Naive thymus-derived CD8-positive, alpha-beta T cell (primary cell): ENCODE measurements around the gene CAMTA1. TPM values are rescaled to one million over a fixed set of nuclear protein-coding genes. Genes with fewer than 3 reads are reported as not detected.
A peak's percentile ranks its signal among the peaks of the same experiment; 100 is the strongest.

ENCODE experiments used
- ATAC-seq, 2 donors: fragments of 150-1000 bp; cut with Tn5 transposase in 1 of 2; sonication (Bioruptor Pico), chemical (Tn5 transposase) in 1 of 2; 1 replicate in 1 of 2; 2 replicates in 1 of 2; pipeline ENCODE4 v1.10.0; 2021; ENCODE audit warnings: mild to moderate bottlenecking in 2 of 2, moderate library complexity in 2 of 2
- POLR2A ChIA-PET: fragments of 350-600 bp; sonication (Branson Sonifier 250); formaldehyde crosslinking; loops from one replicate; lab custom pipeline; 2021; ENCODE audit warnings: antibody characterized with exemption; lab: Charles Lee
- DNase-seq, 10 donors: peaks; one replicate each; pipeline versions ENCODE4 v3.0.0 to v3.0.0-alpha.2; 2020 to 2022
- H3K27ac Mint-ChIP-seq, 10 donors: one replicate each; pipeline ENCODE4 v1.8.0; 2020 to 2022; ENCODE audit warnings: mild to moderate bottlenecking in 10 of 10, mixed read lengths in 10 of 10, moderate library complexity in 4 of 10, inconsistent platforms in 1 of 10
- H3K27me3 Mint-ChIP-seq, 5 donors: one replicate each; pipeline ENCODE4 v1.8.0; 2021 to 2022; ENCODE audit warnings: mixed read lengths in 5 of 5
- H3K36me3 Mint-ChIP-seq, 3 donors: one replicate each; pipeline ENCODE4 v1.8.0; 2020 to 2022; ENCODE audit warnings: mixed read lengths in 3 of 3, mild to moderate bottlenecking in 2 of 3, inconsistent platforms in 1 of 3
- H3K4me1 Mint-ChIP-seq, 4 donors: one replicate each; pipeline ENCODE4 v1.8.0; 2021 to 2022; ENCODE audit warnings: mixed read lengths in 4 of 4
- H3K4me3 Mint-ChIP-seq, 10 donors: one replicate each; pipeline ENCODE4 v1.8.0; 2020 to 2022; ENCODE audit warnings: mild to moderate bottlenecking in 10 of 10, mixed read lengths in 10 of 10, moderate library complexity in 6 of 10, inconsistent platforms in 1 of 10
- H3K9me3 Mint-ChIP-seq, 9 donors: one replicate each; pipeline ENCODE4 v1.8.0; 2020 to 2022; ENCODE audit warnings: mixed read lengths in 9 of 9, mild to moderate bottlenecking in 3 of 9, inconsistent platforms in 1 of 9, moderate library complexity in 1 of 9
- polyA plus RNA-seq, 3 donors: library from polyadenylated mRNA; unstranded; fragments of 300-500 nt; fragmentation: Illumina TruSeq; gene quantifications; one replicate each; pipeline ENCODE4 v1.2.3, GENCODE V29; 2021
- total RNA-seq, 8 experiments: library from RNA in 2 of 8; stranded (reverse) in 2 of 8; gene quantifications; one replicate each; pipeline ENCODE4 v1.2.3 and lab custom pipeline; 2021 to 2026

Gene CAMTA1
- total and polyA plus RNA-seq, 5 experiments from 2014 or later: 32.6 to 78.3 (median 47.3) TPM

GRCh38 chr1:7025013-7025412, 239.8 kb downstream of the CAMTA1 start:
- Mint-ChIP-seq H3K9me3 (no peaks in the 10 kb centered on the region), H3K4me3 (no peak overlapping the region), H3K36me3 (no peaks in the 10 kb centered on the region), H3K4me1 (no peaks in the 10 kb centered on the region), H3K27ac (peak overlapping the region in 1 of 10 donors; percentile 39), H3K27me3 (peaks cover 0 to 10% (median 4%) of the 10 kb centered on the region in 5 donors)
- POLR2A ChIA-PET: interaction anchor here (0.7 kb wide), 1 partner anchor 825 kb away, joined by 3 read pairs; no protein-coding TSS in a partner anchor
- DNase-seq (no peak), ATAC-seq (no peak)

GRCh38 chr1:7026169-7026568, 240.9 kb downstream of the CAMTA1 start:
- H3K27me3 Mint-ChIP-seq: peaks cover 0 to 7% (median 4%) of the 10 kb centered on the region in 5 donors
- no peaks in the 10 kb centered on the region for H3K4me1 Mint-ChIP-seq
- no peak overlapping the region for H3K4me3 Mint-ChIP-seq
- ATAC-seq: no peak
- POLR2A ChIA-PET: no interaction called here
- H3K27ac Mint-ChIP-seq: no peak overlapping the region
- no peak for DNase-seq
- H3K36me3 Mint-ChIP-seq: no peaks in the 10 kb centered on the region
- H3K9me3 Mint-ChIP-seq: peaks cover 0 to 2% (median 0%) of the 10 kb centered on the region in 9 donors

GRCh38 chr1:7032992-7033391, 247.7 kb downstream of the CAMTA1 start:
- ATAC-seq (no peak), DNase-seq (no peak)
- Mint-ChIP-seq H3K27me3 (peaks cover 0 to 12% (median 4%) of the 10 kb centered on the region in 5 donors), H3K36me3 (peaks cover 0 to 17% (median 3%) of the 10 kb centered on the region in 3 donors), H3K27ac (no peak overlapping the region), H3K9me3 (peaks cover 2 to 34% (median 17%) of the 10 kb centered on the region in 9 donors), H3K4me3 (no peak overlapping the region), H3K4me1 (no peaks in the 10 kb centered on the region)
- POLR2A ChIA-PET: no interaction called here

GRCh38 chr1:7036386-7036785, 251.1 kb downstream of the CAMTA1 start:
- DNase-seq: no peak
- no peak for ATAC-seq
- peaks cover 0 to 17% (median 3%) of the 10 kb centered on the region in 3 donors for H3K36me3 Mint-ChIP-seq
- H3K27me3 Mint-ChIP-seq: peaks cover 0 to 12% (median 4%) of the 10 kb centered on the region in 5 donors
- H3K4me1 Mint-ChIP-seq: no peaks in the 10 kb centered on the region
- H3K27ac Mint-ChIP-seq: no peak overlapping the region
- no peak overlapping the region for H3K4me3 Mint-ChIP-seq
- POLR2A ChIA-PET: no interaction called here
- peaks cover 2 to 30% (median 17%) of the 10 kb centered on the region in 9 donors for H3K9me3 Mint-ChIP-seq

- Mint-ChIP-seq H3K4me1 (no peaks in the 10 kb centered on the region), H3K4me3 (no peak overlapping the region), H3K27me3 (peaks cover 0 to 12% (median 7%) of the 10 kb centered on the region in 5 donors), H3K27ac (no peak overlapping the region), H3K36me3 (no peaks in the 10 kb centered on the region), H3K9me3 (peaks cover 0 to 1% (median 0%) of the 10 kb centered on the region in 9 donors)
- POLR2A ChIA-PET: interaction anchor here (0.7 kb wide), 1 partner anchor 9 kb away, joined by 4 read pairs; no protein-coding TSS in a partner anchor
- DNase-seq (no peak), ATAC-seq (no peak)
Observed at GRCh38 chr1:7039590-7040220, 254.5 kb downstream of the CAMTA1 start.

- no peak overlapping the region for H3K27ac Mint-ChIP-seq
- peaks cover 0 to 11% (median 8%) of the 10 kb centered on the region in 5 donors for H3K27me3 Mint-ChIP-seq
- DNase-seq (no peak), ATAC-seq (no peak)
- no peaks in the 10 kb centered on the region for H3K4me1 Mint-ChIP-seq
- no peaks in the 10 kb centered on the region for H3K9me3 Mint-ChIP-seq
- no peaks in the 10 kb centered on the region for H3K36me3 Mint-ChIP-seq
- H3K4me3 Mint-ChIP-seq: no peak overlapping the region
- POLR2A ChIA-PET: no interaction called here
Observed at GRCh38 chr1:7040969-7041695, 255.9 kb downstream of the CAMTA1 start.

- Mint-ChIP-seq H3K27me3 (peaks cover 0 to 5% (median 3%) of the 10 kb centered on the region in 5 donors), H3K4me3 (no peak overlapping the region), H3K36me3 (no peaks in the 10 kb centered on the region), H3K27ac (no peak overlapping the region), H3K9me3 (no peaks in the 10 kb centered on the region), H3K4me1 (no peaks in the 10 kb centered on the region)
- POLR2A ChIA-PET: interaction anchor here (0.8 kb wide), 1 partner anchor 13 kb away, joined by 3 read pairs; no protein-coding TSS in a partner anchor
- ATAC-seq: no peak
- peak in 3 of 10 donors; percentile 3 to 21 (median 6) for DNase-seq
Observed at GRCh38 chr1:7042322-7043190, 257.3 kb downstream of the CAMTA1 start.

GRCh38 chr1:7043191-7043549, 257.9 kb downstream of the CAMTA1 start:
- peaks cover 0 to 6% (median 4%) of the 10 kb centered on the region in 5 donors for H3K27me3 Mint-ChIP-seq
- DNase-seq: no peak
- H3K36me3 Mint-ChIP-seq: no peaks in the 10 kb centered on the region
- H3K27ac Mint-ChIP-seq: no peak overlapping the region
- H3K4me1 Mint-ChIP-seq: no peaks in the 10 kb centered on the region
- POLR2A ChIA-PET: interaction anchor here (0.8 kb wide), 1 partner anchor 14 kb away, joined by 3 read pairs; no protein-coding TSS in a partner anchor
- no peaks in the 10 kb centered on the region for H3K9me3 Mint-ChIP-seq
- no peak for ATAC-seq
- H3K4me3 Mint-ChIP-seq: no peak overlapping the region

- Mint-ChIP-seq H3K27me3 (peaks cover 0 to 11% (median 4%) of the 10 kb centered on the region in 5 donors), H3K4me3 (no peak overlapping the region), H3K27ac (no peak overlapping the region), H3K36me3 (no peaks in the 10 kb centered on the region), H3K4me1 (no peaks in the 10 kb centered on the region), H3K9me3 (no peaks in the 10 kb centered on the region)
- POLR2A ChIA-PET: no interaction called here
- no peak for DNase-seq
- ATAC-seq: no peak
Observed at GRCh38 chr1:7043719-7044535, 258.7 kb downstream of the CAMTA1 start.

- Mint-ChIP-seq H3K9me3 (no peaks in the 10 kb centered on the region), H3K27me3 (peaks cover 0 to 19% (median 5%) of the 10 kb centered on the region in 5 donors), H3K36me3 (no peaks in the 10 kb centered on the region), H3K27ac (no peak overlapping the region), H3K4me3 (no peak overlapping the region), H3K4me1 (no peaks in the 10 kb centered on the region)
- DNase-seq: no peak
- POLR2A ChIA-PET: no interaction called here
- no peak for ATAC-seq
Observed at GRCh38 chr1:7045897-7046296, 260.6 kb downstream of the CAMTA1 start.

GRCh38 chr1:7046314-7046713, 261.1 kb downstream of the CAMTA1 start:
- Mint-ChIP-seq H3K27ac (no peak overlapping the region), H3K4me3 (no peak overlapping the region), H3K4me1 (no peaks in the 10 kb centered on the region), H3K27me3 (peaks cover 0 to 20% (median 5%) of the 10 kb centered on the region in 5 donors), H3K36me3 (no peaks in the 10 kb centered on the region), H3K9me3 (no peaks in the 10 kb centered on the region)
- DNase-seq (no peak), ATAC-seq (no peak)
- POLR2A ChIA-PET: no interaction called here

- H3K36me3 Mint-ChIP-seq: no peaks in the 10 kb centered on the region
- POLR2A ChIA-PET: no interaction called here
- no peak overlapping the region for H3K4me3 Mint-ChIP-seq
- H3K4me1 Mint-ChIP-seq: no peaks in the 10 kb centered on the region
- no peak for ATAC-seq
- H3K9me3 Mint-ChIP-seq: no peaks in the 10 kb centered on the region
- no peak overlapping the region for H3K27ac Mint-ChIP-seq
- peaks cover 0 to 20% (median 5%) of the 10 kb centered on the region in 5 donors for H3K27me3 Mint-ChIP-seq
- no peak for DNase-seq
Observed at GRCh38 chr1:7046891-7047290, 261.6 kb downstream of the CAMTA1 start.
